ENCODE measurements around the gene MEGF10.
A peak's percentile ranks its signal among the peaks of the same experiment; 100 is the strongest.
"Not testable (repeated sequence)": the region's sequence is repeated elsewhere in the genome, so short reads cannot be mapped to it uniquely, and the experiment has no call there.

MEGF10 gene

DNA sequence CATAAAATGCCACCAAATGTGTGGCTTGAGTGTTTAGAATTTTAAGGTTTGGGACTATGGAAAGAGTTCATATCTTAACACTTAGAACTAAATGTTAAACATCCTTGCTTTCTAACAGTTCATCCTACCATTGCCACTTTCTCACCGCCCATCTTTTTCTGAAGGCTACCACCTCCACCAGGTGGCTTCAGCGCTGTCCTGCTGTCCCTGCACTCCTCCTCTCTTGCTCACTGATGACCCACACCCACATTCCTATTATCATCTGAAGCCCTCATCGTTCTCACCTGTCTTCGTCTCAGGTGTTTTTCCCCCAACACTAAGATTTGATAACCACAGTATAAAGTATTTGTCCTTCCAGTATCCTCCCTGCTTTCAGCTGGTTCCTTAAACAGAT lies 7.4 kb downstream of the MEGF10 start:
- DNase-seq = no peak

DNA sequence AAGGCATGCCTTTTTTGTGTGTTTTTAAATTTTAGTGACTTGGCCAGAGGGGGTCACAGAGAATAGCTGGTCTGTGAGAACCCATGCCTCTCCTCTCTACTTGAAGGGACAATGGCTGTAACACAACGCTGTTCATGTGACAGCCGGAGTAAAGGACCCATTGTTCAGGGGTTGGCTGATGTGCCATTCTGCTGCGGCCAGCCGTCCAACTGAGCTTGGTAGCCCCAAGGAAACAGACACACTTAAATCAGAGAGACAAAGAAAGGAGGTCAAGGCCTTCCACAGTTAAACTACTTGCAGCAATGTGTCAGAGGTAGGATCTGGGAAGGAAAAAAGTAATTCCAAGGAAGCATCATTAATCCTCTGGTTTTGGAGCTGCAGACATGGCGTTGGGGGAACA lies 8.1 kb downstream of the MEGF10 start:
- DNase-seq = no peak

DNA sequence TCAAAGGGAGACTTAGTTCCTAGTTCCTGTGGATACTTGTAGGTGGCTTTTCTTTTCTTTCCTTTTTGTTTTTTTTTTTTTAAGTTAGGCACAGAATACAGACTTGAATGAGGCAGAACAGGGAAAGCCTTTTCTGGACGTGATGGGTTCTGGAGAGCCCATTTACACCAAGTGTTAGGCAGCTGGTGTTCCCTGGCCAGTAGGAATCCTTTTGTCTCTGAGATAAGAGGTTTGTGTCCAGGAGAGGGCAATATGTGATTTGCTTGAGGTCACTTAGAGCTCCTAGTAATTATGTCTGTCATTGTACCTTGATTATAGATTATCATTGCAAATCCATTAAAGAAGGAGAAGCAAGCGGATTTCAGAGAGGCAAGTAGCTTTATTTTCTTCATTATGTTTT lies 9.1 kb downstream of the MEGF10 start:
- DNase-seq = no peak

DNA sequence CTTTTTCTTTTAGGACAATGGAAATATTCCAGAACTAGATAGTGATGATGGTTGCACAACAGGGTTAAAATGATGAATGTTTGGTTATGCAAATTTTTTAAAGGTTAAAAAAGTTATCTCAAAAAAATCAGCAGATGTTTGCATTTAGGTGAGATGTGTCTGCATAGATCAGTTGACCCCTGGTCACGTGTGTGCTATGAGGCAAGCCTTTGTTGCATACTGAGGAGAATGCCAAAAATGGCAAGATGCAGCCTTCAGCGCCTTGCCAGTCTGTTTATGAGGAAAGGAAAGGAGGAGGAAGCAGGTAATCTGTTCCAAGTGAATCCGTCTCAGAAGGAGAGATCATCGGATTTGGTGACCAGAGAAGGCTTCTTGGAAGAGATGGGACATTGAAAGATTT lies 11.9 kb downstream of the MEGF10 start:
- DNase-seq = no peak

DNA sequence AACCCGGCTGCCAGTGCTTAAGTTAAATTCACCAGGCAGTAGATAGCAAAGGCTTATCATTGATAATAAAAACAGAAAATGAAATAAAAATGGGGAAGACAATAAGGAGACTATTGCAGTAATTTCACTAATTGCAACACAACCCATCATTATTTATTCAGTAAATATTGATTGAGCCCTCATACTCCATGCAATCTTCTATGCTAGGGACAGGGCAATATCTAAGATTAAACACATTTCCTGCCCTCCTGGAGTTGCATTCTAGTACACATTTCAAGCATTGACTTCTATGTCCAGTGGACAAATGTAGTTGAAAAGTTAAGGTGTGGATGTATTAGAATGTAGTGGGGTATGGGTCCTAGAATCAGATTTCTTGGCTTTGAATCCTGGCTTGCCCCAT lies 12.8 kb downstream of the MEGF10 start:
- no peak for DNase-seq

DNA sequence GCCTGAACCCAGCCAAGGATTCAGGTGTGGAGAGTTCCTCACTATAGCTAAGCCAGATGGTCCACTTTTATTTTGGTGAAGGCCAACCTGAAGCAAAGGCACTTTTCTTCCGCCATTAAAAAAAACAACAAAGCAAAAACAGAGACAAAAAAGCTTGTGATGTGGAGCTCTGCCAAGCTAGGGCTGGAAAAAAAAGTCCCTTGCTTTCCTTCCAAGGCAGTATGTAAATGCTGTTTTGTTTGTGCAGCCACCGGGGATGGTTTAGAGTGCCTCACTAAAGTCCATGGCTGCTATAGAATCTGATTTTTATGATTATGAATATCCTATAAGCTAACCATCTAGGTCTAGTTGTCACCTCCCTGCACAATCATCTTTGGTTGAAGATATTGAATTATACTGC lies 14.9 kb downstream of the MEGF10 start:
- no peak for DNase-seq

DNA sequence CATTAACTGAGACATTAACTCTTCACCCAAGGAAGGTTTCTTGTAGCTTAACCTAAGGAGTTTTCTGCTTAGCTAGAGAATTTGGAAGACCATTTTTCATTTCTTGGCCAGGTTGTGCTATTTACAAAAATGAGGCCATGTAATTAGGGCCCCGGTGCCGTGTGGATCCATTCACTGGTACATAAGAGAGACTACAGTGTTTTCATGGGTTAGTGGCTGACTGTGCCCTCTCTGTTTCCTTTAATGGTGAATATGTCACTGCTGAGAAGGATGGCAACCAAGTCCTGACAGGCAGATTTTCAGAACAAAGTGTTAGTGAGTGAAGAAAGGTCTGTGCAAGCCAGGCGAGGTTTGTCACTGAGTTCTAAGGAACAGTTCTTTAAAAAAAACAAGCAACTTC lies 15.4 kb downstream of the MEGF10 start:
- no peak for DNase-seq

DNA sequence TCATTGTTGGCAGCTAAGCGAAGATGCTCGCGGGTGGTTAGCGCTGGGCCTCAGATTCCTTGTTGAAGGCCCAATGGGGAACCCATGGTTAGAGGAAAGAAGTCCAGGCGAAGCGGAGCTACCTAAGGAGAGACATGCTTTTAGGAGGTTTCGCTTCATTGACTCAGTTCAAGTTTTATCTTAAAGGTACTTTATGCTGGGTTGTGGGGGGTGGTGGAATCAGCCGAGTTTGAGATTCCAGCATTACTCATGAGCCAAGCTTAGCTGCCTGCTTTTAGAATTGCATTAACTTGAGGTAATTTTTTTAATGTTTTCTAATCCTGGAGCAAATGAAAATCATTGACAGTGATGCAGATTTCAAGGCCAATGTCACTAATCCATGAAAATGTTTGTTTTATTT lies 16.1 kb downstream of the MEGF10 start:
- DNase-seq = no peak

DNA sequence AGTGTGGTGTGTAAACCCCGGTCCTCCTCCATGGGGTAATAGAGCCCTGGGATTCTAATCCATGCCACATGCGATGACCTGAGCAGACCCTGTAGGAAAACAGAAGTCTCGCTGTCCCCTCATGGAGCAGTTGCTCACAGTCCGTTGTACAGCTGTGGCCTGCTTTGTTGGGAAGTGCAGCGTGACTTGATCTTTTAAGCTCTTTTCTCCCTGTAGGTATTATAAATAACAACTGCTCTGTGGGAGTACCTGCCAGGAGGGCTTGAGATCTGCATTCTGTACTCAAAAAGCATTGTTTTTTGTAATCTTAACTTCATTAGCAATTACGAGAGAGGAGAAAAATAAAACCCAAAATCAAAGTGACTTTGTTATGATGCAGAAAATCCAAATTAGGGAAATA lies 17.3 kb downstream of the MEGF10 start:
- no peak for DNase-seq

DNA sequence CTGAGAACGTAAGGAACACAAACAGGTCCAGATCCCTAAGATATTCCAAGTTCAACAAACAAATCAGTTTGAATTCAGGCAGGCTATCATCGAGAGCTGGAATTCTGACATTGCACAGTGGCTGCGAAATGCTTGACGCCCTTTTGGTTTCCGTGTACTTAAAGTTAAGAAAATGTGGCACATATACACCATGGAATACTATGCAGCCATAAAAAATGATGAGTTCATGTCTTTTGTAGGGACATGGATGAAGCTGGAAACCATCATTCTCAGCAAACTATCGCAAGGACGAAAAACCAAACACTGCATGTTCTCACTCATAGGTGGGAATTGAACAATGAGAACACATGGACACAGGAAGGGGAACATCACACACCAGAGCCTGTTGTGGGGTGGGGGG lies 17.7 kb downstream of the MEGF10 start:
- DNase-seq = not testable (repeated sequence)

DNA sequence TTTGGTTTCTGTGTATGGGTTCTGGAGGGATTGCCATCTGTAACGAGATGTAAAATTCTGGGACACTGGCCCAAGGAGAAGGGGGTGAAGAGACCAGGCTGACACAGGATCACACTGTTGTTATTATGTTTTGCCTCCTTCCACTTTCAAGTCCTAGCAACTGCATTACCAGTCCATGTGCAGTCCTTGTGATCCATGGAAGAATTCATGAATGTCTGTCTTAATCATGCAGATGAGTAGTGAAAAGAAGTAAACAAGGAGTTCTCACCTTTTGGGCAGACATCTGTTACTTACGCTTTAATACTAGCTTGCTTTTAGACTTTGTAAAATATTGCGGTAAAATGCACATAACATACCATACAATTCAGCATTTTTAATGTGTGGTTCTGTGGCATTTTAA lies 18.3 kb downstream of the MEGF10 start:
- no peak for DNase-seq

DNA sequence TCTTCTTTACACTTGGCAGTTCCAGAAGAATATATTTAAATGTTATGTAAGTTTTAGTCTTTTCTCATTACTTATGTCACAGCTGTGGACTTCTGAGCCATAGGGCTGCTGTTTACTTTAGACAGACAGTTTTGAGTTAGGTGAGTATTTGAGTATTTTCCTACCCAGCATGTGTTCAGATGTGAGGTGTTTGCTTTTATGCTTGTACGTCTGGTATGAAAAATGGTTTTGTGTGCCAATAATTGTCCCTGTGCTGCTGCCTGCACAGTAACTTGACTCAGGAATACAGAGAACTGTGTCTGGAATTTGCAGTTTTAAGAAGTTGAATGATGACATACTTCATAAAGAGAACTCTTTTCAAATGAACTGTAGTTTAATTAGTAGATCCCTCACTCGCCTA lies 20.8 kb downstream of the MEGF10 start:
- DNase-seq = no peak

DNA sequence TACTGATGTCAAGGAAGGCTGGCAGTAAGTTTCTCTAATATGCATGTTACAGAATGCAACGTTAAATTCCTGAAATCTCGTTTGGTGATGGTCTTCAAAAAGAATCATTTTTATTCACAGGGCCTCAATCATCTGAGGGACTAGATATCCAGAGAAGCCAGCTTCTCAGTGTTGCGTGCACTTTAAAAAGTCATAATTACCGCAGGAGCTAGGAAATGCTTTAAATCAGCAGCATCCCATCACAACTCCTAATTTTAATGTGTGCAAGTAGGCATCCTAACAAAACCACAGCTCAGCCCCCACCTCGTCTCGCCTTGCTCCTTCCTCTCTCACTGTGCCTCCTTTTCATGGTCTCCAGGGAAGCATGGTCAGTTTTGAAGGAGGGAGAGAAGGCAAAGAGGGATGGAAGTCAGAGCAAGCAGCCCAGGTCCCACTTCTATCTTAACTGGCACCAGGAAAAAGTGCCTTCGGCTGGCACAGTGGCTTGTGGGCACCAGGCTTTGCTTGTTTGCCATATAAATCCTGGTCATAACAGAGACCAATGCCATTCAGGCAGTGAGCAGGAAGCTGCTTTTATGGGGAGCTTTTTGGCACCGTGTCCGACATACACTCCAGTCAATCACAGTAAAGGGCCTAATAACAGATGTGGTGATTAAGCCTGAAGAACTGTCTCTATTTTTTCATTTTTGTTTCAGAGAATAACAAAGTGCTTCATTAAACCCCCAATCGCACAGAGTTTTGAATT lies 21.4 kb downstream of the MEGF10 start:
- no peak for DNase-seq

DNA sequence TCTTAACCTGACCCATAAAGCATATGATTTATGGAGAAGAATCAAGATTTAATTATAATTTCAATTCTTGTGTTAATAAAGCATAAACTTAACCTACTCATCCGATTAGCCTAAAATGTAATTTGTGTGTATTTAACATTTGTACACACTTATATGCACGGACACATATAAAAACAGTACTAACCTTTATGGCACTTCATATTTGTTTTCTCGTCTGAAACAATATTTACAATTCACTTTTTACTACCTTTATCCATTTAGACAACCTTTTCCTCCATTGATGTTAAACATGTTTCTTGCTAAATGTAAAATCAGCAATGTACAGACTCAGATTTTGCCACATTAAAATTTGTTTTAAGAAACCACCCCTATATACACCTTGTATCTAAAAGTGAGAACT lies 22.8 kb downstream of the MEGF10 start:
- no peak for DNase-seq

DNA sequence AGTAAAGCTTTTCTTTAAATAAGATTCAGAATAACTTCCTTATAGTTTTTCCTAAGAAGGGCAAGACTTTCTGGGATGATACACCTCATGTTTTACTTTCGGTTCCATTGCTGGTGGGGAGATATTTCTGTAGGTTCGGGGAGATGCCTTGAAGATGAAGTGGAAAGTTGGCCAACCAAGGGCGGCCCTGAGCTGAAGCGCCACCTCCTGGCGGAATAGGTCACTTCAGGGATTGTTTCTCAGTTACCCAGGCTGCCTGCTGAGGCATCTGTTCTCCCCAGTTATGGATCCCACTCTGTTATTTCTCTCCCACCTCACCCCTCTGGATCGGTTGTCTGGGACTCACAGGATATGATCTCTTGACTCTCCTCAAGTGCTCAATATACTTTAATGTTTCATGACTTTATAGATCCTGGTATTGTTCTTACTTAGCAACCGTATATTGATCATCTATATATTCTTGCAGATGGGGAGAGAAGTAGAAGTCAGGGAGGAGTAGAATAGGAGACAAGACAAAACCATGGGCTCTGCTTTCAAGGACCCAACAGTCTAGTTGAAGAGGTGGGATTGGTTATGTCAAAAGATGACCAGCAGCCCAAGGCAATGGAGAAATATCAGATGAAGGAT lies 23.4 kb downstream of the MEGF10 start:
- peak; percentile 25 to 74 for DNase-seq

DNA sequence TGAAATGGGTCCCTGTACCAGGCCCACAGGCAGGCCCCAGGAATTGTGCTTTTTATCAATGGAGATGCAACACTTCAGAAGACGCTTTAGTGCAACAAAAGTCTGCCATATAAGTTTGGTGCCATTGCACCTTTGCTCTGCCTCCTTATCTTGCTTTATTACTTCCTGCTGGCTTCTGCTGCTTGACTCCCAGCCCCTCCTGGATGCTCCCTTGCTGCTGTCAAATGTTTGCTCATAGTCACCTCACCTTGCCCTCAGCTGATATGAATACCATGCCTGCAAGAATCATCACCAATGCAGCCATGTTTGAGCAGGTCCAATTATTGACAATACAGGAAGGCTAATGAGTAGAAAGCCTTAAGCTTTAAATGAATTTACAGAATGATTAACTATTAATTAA lies 25.4 kb downstream of the MEGF10 start:
- DNase-seq = no peak

DNA sequence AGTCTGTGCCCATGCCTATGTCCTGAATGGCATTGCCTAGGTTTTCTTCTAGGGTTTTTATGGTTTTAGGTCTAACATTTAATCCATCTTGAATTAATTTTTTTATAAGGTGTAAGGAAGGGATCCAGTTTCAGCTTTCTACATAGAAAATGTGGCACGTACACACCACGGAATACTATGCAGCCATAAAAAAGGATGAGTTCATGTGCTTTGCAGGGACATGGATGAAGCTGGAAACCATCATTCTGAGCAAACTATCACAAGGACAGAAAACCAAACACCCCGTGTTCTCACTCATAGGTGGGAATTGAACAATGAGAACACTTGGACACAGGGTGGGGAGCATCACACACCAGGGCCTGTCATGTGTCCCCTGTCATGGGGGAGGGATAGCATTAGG lies 26.8 kb downstream of the MEGF10 start:
- not testable (repeated sequence) for DNase-seq

DNA sequence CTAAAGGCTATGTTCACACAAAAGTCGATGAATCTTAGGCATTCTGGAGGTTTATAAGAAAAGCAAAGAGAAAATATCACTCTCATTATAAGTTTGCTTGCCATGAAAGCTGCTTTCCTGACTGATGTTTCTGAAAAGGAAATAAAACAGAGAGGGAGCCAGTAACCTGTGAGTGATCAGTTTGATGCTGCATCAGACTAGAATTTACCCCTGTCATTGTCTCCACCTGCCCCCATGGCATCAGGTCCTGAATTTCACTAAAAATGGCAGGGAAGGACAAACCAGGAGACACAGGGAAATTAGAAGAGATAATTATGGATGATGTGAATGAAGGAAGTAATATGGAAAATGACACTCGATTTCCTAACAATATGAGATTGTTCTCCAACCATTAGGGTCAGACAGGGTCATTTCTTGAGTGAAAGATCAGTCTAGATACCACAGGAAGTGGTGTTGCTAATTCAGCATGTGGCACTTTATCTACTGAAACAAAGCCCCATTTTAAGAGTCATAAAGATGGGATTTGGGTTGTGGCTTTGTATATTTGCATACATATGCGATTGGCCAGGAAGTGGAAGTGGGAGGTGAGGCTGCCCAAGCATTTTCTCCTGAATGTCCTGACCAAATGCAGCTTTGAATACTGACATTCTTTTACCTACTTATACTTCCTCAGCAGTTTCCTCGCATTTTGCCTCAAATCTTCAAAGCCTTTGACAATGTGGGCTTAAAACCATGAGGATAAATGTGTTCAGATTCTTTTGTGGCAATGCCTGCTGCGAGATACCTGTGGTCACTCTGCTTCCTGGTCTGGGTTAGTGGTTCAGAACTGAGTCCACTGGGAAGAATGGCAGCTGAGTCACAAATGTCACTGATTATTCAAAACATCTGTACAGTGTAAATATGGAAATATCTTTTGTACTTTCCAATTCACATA lies 29.7 kb downstream of the MEGF10 start:
- peak; percentile 7 to 10 for DNase-seq

DNA sequence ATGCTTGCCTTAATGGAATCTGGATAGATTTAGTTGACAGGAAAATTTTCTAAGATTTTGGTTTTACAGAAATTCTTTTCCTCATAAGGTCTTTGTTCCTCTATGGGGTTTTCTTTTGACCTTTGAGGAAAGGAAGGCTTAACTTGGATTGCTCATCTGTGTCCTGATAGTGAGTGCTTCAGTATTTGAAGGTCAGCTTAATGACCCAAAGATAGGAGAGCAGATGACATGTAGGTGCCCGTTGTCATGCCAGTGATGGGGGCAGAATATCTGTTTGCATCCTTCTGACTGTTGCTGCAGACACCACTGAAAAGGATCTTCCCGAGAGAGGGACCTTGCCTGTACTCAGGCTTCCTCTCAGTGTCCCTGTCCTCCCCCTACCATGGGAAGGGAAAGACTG lies 30.9 kb downstream of the MEGF10 start:
- DNase-seq = no peak

DNA sequence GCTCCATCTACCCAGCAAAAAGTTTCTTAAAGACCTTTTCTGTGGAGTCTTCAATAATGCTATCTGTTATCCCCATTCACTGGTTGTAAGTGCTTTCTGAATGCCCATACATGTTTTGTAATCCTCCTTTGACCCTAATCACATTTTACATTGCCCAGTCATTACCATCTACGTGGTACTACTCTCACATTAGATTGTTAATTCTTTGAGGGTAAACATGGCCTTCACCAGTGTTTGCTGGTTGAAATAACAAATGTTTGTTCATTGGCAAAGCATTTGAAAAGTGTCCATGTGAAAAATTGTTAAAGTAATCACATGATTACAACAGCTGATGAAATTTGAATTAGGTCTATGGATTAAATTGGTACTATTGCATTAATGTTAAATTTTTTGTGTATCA lies 31.8 kb downstream of the MEGF10 start:
- DNase-seq = no peak

DNA sequence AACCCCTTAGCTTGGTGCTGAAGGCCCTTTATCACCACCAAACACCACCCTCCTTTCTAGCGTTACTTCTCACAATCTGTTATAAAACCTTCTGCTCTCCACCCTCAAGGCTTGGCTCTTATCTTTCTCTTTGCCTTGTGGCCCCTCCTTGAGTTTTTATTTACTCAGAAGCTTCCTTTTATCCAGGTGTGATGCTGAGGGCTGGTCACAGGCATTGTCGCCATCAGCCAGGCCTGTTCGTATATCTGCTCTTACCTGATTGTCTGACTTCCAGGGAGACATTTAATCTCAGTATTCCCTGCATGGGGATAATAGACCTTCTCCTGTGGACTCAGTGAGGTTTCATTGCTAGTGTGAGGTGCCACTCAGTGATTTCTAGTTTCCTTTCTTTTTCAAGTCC lies 34.2 kb downstream of the MEGF10 start:
- DNase-seq = no peak

DNA sequence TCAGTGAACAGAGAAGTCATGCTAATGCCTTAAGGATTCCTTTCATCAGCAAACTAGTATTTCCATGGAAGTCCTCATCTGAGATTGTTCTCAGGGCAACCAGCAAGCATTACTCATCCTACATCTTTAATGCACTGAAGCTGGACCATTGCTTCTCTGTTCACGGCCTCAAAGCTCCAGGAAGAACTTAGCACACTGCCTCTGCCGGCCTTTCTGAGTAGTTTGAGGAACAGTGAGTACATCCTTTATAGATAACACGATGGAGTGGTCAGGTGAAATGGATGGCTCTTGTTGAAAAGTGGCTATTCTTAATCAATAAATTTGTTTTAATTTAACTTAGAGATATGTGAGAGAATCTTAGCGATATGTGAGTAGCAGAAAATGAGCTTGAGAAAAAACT lies 35.8 kb downstream of the MEGF10 start:
- DNase-seq = no peak

DNA sequence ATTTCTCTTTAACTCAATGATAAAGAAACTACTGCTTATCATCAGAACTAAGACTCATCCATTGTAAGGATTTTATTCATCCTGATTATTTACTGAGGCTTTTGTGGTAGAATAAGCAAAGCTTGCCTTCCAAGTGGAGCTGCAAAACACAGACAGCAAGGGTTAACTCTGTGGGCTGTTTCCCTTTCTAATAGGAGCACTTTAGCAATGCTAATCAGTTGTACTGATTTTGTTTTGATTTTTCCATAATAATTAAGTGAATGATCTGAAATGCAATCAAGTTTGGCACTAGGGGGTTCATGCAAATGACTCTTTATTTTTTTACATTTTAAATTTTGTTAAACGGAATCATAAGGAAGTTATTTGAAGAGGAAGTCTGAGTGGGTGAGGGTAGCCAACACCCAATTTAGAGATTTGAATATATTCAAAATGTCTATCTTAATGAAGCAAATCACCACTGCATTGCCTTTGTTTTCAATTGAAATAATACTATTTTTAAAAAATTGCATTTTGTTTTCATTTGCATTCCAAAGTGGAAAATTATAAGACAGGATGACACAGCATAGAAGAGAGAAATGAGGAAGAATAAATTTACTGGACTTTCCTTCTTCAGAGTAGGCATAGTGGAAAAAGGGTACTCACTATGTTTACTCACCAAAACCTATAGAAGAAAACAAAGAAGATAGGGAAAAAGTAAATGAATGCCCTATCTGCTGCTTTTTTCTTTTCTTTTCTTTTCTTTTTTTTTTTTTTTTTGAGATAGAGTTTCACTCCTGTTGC lies 36.6 kb downstream of the MEGF10 start:
- peak; percentile 34 to 44 for DNase-seq

Data from inflammatory macrophage treated with lipopolysaccharide for 1 hour (primary cell).